Endothelial cell of umbilical vein (primary cell): Measurements from ENCODE around the gene MEF2A. TPM values are rescaled to one million over a fixed set of nuclear protein-coding genes. Genes with fewer than 3 reads are reported as not detected.

ENCODE experiments used
- BruUV-seq: library from RNA; stranded (reverse); fragments of 400-500 nt; replicated peaks from 2 replicates; lab custom pipeline; 2021; lab: Mats Ljungman, UMichigan
- CTCF ChIA-PET: fragments of 300-600, 350-600 bp; sonication (Branson Sonifier 250); formaldehyde crosslinking; loops from one replicate; lab custom pipeline; 2021; ENCODE audit warnings: antibody characterized with exemption, inconsistent platforms; lab: Charles Lee
- POLR2A ChIA-PET: fragments of 300-600, 350-600 bp; sonication (Branson Sonifier 250); formaldehyde crosslinking; loops from one replicate; lab custom pipeline; 2021; ENCODE audit warnings: antibody characterized with exemption, inconsistent platforms; lab: Charles Lee
- DNase-seq: peaks from one replicate; pipeline ENCODE4 v3.0.0-alpha.2; 2011; ENCODE audit warnings: low read depth, low spot score
- FAIRE-seq: peaks from 2 replicates; lab custom pipeline; 2011; peaks lifted over from hg19 to GRCh38; lab: Jason Lieb, UNC
- H2AFZ ChIP-seq: 2 replicates; pipeline ENCODE4 v1.6.0; 2012; ENCODE audit warnings: low read depth, low read length, control low read depth, inconsistent platforms
- H3K27ac ChIP-seq: 2 replicates; pipeline ENCODE4 v1.5.1; 2011; ENCODE audit warnings: low read depth, mild to moderate bottlenecking, control low read depth, low read length, moderate library complexity; ENCODE audit not compliant: insufficient read depth
- H3K27me3 ChIP-seq, 2 experiments: 2 replicates each; pipeline versions ENCODE4 v1.6.0 to v1.6.1; 2011; ENCODE audit warnings: low read length in 2 of 2, mixed read lengths in 1 of 2; ENCODE audit not compliant: control insufficient read depth in 2 of 2, insufficient read depth in 2 of 2
- H3K36me3 ChIP-seq, 2 experiments: 2 replicates in 1 of 2; 3 replicates in 1 of 2; pipeline ENCODE4 v1.5.1; 2011; ENCODE audit warnings: low read length in 2 of 2, mild to moderate bottlenecking in 1 of 2, moderate library complexity in 1 of 2; ENCODE audit not compliant: control insufficient read depth in 2 of 2, insufficient read depth in 2 of 2; ENCODE audit errors: extremely low read depth in 1 of 2
- H3K4me1 ChIP-seq: 3 replicates; pipeline ENCODE4 v1.5.1; 2011; ENCODE audit warnings: mild to moderate bottlenecking, low read length; ENCODE audit not compliant: control insufficient read depth, insufficient read depth; ENCODE audit errors: extremely low read depth
- H3K4me2 ChIP-seq: 2 replicates; pipeline ENCODE4 v1.6.1; 2011; ENCODE audit warnings: low read length, control low read depth, mixed read lengths; ENCODE audit not compliant: insufficient read depth
- H3K4me3 ChIP-seq, 3 experiments: fragments of 200-600 bp in 1 of 3; sonication (generic), shearing (Covaris generic) in 1 of 3; replicated peaks in 1 of 3; 2 replicates each; pipeline ENCODE4 v1.5.1; 2011 to 2016; ENCODE audit warnings: control low read depth in 3 of 3, low read length in 3 of 3, mild to moderate bottlenecking in 2 of 3, inconsistent platforms in 1 of 3, low read depth in 1 of 3, moderate library complexity in 1 of 3; ENCODE audit not compliant: insufficient read depth in 1 of 3
- H3K79me2 ChIP-seq: 2 replicates; pipeline ENCODE4 v1.6.0; 2012; ENCODE audit warnings: low read length, inconsistent platforms; ENCODE audit not compliant: control insufficient read depth, insufficient read depth
- H3K9ac ChIP-seq: replicated peaks from 2 replicates; pipeline ENCODE3; 2011; ENCODE audit warnings: low read length, control low read depth; ENCODE audit not compliant: insufficient read depth; ENCODE audit errors: extremely low read depth
- H3K9me1 ChIP-seq: replicated peaks from 3 replicates; pipeline ENCODE4 v1.6.0; 2011; ENCODE audit warnings: mild to moderate bottlenecking, low read length; ENCODE audit not compliant: control insufficient read depth, insufficient read depth; ENCODE audit errors: extremely low read depth
- H3K9me3 ChIP-seq: replicated peaks from 2 replicates; pipeline ENCODE4 v1.5.1; 2012; ENCODE audit warnings: low read length, inconsistent platforms; ENCODE audit not compliant: control insufficient read depth, insufficient read depth
- H4K20me1 ChIP-seq: replicated peaks from 2 replicates; pipeline ENCODE3; 2011; ENCODE audit warnings: mild to moderate bottlenecking, low read length; ENCODE audit not compliant: control insufficient read depth, insufficient read depth; ENCODE audit errors: extremely low read depth
- EZH2 ChIP-seq: IDR thresholded peaks from 2 replicates; pipeline ENCODE4 v1.6.1; 2012; ENCODE audit warnings: borderline replicate concordance, low read depth, mild to moderate bottlenecking, moderate library complexity, low read length, inconsistent platforms; ENCODE audit not compliant: severe bottlenecking
- FOS ChIP-seq: IDR thresholded peaks from 2 replicates; pipeline ENCODE4 v1.6.1; 2011; ENCODE audit warnings: mild to moderate bottlenecking, low read length, moderate library complexity, borderline replicate concordance; ENCODE audit not compliant: insufficient read depth
- GATA2 ChIP-seq: IDR thresholded peaks from 2 replicates; pipeline ENCODE4 v1.7.0; 2011; ENCODE audit warnings: low read depth, mild to moderate bottlenecking, moderate library complexity, mixed read lengths, low read length; ENCODE audit not compliant: insufficient read length, insufficient read depth
- JUN ChIP-seq: IDR thresholded peaks from 2 replicates; pipeline ENCODE4 v1.6.1; 2011; ENCODE audit warnings: borderline replicate concordance, low read depth; ENCODE audit not compliant: insufficient read length, insufficient read depth
- MYC ChIP-seq: IDR thresholded peaks from one replicate; pipeline ENCODE4 v1.6.1; 2011; ENCODE audit warnings: mild to moderate bottlenecking, low read depth, low read length
- POLR2A ChIP-seq: IDR thresholded peaks from 2 replicates; pipeline ENCODE4 v1.6.1; 2012; ENCODE audit warnings: low read depth, mild to moderate bottlenecking, control low read depth, low read length
- POLR2AphosphoS5 ChIP-seq: IDR thresholded peaks from 2 replicates; pipeline ENCODE4 v1.6.1; 2012; ENCODE audit warnings: low read depth, mild to moderate bottlenecking, control low read depth, low read length, moderate library complexity; ENCODE audit not compliant: insufficient read depth
- dilution Hi-C: fragments of 300-500 bp; cut with MboI; formaldehyde crosslinking; loops from one replicate; pipeline ENCODE4 v1.15.0; 2019; ENCODE audit warnings: low sequenced_read_pairs; ENCODE audit not compliant: extremely low pct_ligation_motif_present
- intact Hi-C: fragments of 100-400 bp; cut with micrococcal nuclease; formaldehyde crosslinking; loops from one replicate; pipeline ENCODE4 v1.10.0; 2022
- polyA plus RNA-seq, 4 experiments: library from polyadenylated mRNA; depleted of rRNA in 3 of 4; stranded (reverse) in 3 of 4; unstranded in 1 of 4; fragments of >200 nt; gene quantifications; 2 replicates each; pipeline versions ENCODE4 v1.2.1 to v1.2.3, GENCODE V29; 2011 to 2012; ENCODE audit warnings: missing spikeins in 1 of 4
- total RNA-seq: library from RNA; stranded (reverse); gene quantifications from 2 replicates; pipeline ENCODE4 v1.2.3, GENCODE V29; 2021
- TF ChIP-seq, protein P1 (sequence below), 2 donors: IDR thresholded peaks; 1 replicate in 1 of 2; 2 replicates in 1 of 2; pipeline ENCODE4 v1.5.1; 2011; ENCODE audit warnings: low read length in 2 of 2, mild to moderate bottlenecking in 2 of 2, moderate library complexity in 2 of 2, control low read depth in 1 of 2, inconsistent platforms in 1 of 2, low read depth in 1 of 2; ENCODE audit not compliant: insufficient read depth in 1 of 2; ENCODE audit errors: extremely low read depth in 1 of 2
- TF ChIP-seq, protein P2 (sequence below): IDR thresholded peaks from 2 replicates; pipeline ENCODE4 v1.6.1; 2011; ENCODE audit not compliant: insufficient read depth, insufficient read length

MEF2A gene
- total and polyA plus RNA-seq, 2 donors (not counting 3 experiments of a cell fraction or from before 2014, with no cell fraction given), result 38.0 to 45.3 TPM

DNA sequence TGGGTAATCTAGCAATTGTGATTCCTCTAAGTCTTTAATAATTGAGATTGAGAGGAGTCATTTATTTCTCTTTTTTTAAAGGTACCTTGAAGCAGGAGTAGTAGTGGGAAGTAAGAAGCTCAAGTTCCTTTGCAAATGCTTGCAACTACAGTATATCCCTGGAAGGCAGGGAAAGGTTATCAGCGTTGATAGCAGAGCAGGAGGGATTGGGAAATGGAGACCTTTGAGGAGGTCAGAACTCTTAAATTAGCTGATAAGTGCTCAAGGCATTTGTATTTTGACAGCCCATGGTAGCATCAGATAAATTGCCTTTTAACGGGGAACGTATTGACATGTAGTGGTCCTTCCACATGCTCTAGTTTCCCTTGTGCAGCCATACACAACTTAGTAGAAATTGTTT lies 47.7 kb downstream of the MEF2A start:
- intact Hi-C loops, result no loop called here
- no peaks in the 10 kb centered on the region for H3K9me3 ChIP-seq
- CTCF ChIA-PET, result interaction anchor here (0.9 to 2.9 kb wide), 3 partner anchors 91 to 341 kb away, joined by 3 to 7 read pairs (median 7); no protein-coding TSS in a partner anchor
- H3K79me2 ChIP-seq, result peaks cover 75% of the 10 kb centered on the region
- no TSS peak for BruUV-seq
- no peaks in the 10 kb centered on the region for H3K27me3 ChIP-seq
- no peaks in the 10 kb centered on the region for H3K36me3 ChIP-seq
- DNase-seq (no peak), FAIRE-seq (no peak)
- peaks cover 20% of the 10 kb centered on the region for H4K20me1 ChIP-seq
- no peak overlapping the region for H3K27ac ChIP-seq
- POLR2A ChIA-PET, result no interaction called here
- H3K4me2 ChIP-seq, result no peak overlapping the region
- dilution Hi-C loops, result no loop called here
- no peaks in the 10 kb centered on the region for H3K9me1 ChIP-seq
- no peak overlapping the region for H3K4me3 ChIP-seq
- no peak overlapping the region for H3K9ac ChIP-seq
- TF ChIP-seq POLR2A (no peak), JUN (no peak), GATA2 (no peak), EZH2 (no peak), MYC (no peak), FOS (no peak), POLR2AphosphoS5 (no peak)
- TF ChIP-seq, protein P1, sequence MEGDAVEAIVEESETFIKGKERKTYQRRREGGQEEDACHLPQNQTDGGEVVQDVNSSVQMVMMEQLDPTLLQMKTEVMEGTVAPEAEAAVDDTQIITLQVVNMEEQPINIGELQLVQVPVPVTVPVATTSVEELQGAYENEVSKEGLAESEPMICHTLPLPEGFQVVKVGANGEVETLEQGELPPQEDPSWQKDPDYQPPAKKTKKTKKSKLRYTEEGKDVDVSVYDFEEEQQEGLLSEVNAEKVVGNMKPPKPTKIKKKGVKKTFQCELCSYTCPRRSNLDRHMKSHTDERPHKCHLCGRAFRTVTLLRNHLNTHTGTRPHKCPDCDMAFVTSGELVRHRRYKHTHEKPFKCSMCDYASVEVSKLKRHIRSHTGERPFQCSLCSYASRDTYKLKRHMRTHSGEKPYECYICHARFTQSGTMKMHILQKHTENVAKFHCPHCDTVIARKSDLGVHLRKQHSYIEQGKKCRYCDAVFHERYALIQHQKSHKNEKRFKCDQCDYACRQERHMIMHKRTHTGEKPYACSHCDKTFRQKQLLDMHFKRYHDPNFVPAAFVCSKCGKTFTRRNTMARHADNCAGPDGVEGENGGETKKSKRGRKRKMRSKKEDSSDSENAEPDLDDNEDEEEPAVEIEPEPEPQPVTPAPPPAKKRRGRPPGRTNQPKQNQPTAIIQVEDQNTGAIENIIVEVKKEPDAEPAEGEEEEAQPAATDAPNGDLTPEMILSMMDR (IDR thresholded peaks at IDR 0.05; ENCODE audit: extremely low read depth in 1 of 2, insufficient read depth in 1 of 2, low read depth in 1 of 2, low read length in 2 of 2), result no peak
- TF ChIP-seq, protein P2, sequence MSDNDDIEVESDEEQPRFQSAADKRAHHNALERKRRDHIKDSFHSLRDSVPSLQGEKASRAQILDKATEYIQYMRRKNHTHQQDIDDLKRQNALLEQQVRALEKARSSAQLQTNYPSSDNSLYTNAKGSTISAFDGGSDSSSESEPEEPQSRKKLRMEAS, result no peak
- H2AFZ ChIP-seq, result no peak overlapping the region
- no peaks in the 10 kb centered on the region for H3K4me1 ChIP-seq
